ENCODE data around the gene STAG3. TPM values are rescaled to one million over a fixed set of nuclear protein-coding genes. Genes with fewer than 3 reads are reported as not detected.
"Not testable (repeated sequence)": the region's sequence is repeated elsewhere in the genome, so short reads cannot be mapped to it uniquely, and the experiment has no call there.

STAG3 gene
- total and polyA plus RNA-seq, 2 of the 8 experiments (the other 6 are each of a cell fraction or from before 2014, with no cell fraction given) = 1.3 to 3.3 TPM

DNA sequence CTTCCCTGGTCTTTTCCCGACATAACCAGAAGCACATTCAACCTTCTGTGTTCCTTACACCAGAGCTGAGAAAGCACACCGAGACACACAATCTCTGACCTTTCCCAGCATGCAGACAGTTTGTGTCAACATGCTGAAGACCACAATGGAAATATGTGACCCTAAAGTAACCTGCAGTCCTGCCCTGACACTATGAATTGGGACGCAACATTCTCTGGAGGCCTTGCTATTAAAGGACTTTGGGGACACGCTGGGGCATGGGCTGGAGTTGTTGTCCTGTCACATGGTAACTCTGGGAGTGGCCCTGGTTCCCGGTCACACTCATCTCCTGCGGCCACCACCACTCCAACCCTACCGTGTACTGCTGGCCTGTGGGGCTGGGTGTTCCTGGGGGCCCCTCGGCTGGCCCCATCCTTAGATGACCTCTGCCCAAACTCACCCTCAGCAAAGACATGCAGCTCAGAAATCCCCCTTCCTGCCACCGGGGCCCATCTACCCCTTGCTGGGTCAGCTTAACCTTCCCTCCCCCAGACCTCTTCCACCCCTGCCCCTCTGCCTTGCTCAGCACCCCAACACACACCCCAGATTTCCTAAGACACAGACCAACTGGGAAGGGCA is 67.4 kb downstream of the STAG3 start:
- POLR2A ChIA-PET (ENCODE audit: partially characterized antibody) = interaction anchor here (0.6 kb wide), 1 partner anchor 35 kb away, joined by 3 read pairs; no protein-coding TSS in a partner anchor
- H2AK5ac ChIP-seq (ENCODE audit: low read depth, low read length); H3K9ac ChIP-seq (replicated peaks in 1 of 4; ENCODE audit: extremely low read depth in 1 of 4, low read depth in 3 of 4, low read length in 3 of 4); H3K27ac ChIP-seq (ENCODE audit: low read depth, low read length); H3K4me3 ChIP-seq (ENCODE audit: extremely low read depth in 1 of 4, insufficient read depth in 2 of 4, low read depth in 3 of 4, low read length in 4 of 4); H3K4me2 ChIP-seq (ENCODE audit: insufficient read depth in 1 of 2, low read depth in 2 of 2, low read length in 2 of 2); H2BK120ac ChIP-seq (replicated peaks; ENCODE audit: low read depth, low read length); H4K20me1 ChIP-seq (replicated peaks in 1 of 2; ENCODE audit: control insufficient read depth in 1 of 2, insufficient read depth in 2 of 2, low read length in 2 of 2); H3K4ac ChIP-seq (replicated peaks; ENCODE audit: insufficient read length, low read depth, low read length); H4K8ac ChIP-seq (ENCODE audit: extremely low read depth, insufficient read depth, low read length); H2AFZ ChIP-seq (ENCODE audit: low read length); H3K27me3 ChIP-seq (replicated peaks in 1 of 4; ENCODE audit: control insufficient read depth in 3 of 4, extremely low read depth in 1 of 4, insufficient read depth in 3 of 4, low read length in 3 of 4); H3K79me1 ChIP-seq (ENCODE audit: low read depth, low read length); FAIRE-seq; H2BK5ac ChIP-seq (ENCODE audit: low read depth, low read length); DNase-seq (ENCODE audit: low read depth in 1 of 2, low spot score in 2 of 2); H2BK20ac ChIP-seq (ENCODE audit: low read length); H4K5ac ChIP-seq (ENCODE audit: insufficient read length, low read depth, low read length); H3K9me3 ChIP-seq (ENCODE audit: insufficient read depth in 2 of 2, low read depth in 1 of 2, low read length in 1 of 2); H4K91ac ChIP-seq (replicated peaks; ENCODE audit: insufficient read length, low read length); H3K23ac ChIP-seq (ENCODE audit: insufficient read length); H3K14ac ChIP-seq (ENCODE audit: insufficient read length); H3K36me3 ChIP-seq (ENCODE audit: control insufficient read depth in 2 of 4, insufficient read depth in 4 of 4, low read length in 3 of 4); H3K56ac ChIP-seq (replicated peaks; ENCODE audit: insufficient read length, low read depth, low read length); H2BK12ac ChIP-seq (ENCODE audit: low read depth, low read length); H3K23me2 ChIP-seq (ENCODE audit: low read depth, low read length); H2BK15ac ChIP-seq (ENCODE audit: low read length): not testable (repeated sequence)
- 90% methylated on average over 7 of the region's 9 CpGs; no CpG with 5 or more reads in 1 of the 2 experiments for WGBS, 2 experiments (ENCODE audit: extremely low coverage in 1 of 2, insufficient coverage in 1 of 2, insufficient read length in 1 of 2, insufficient replicate concordance in 2 of 2, low coverage in 1 of 2, low lambda C conversion rate in 2 of 2, missing lambda C conversion rate in 1 of 2)
- Histone ChIP-seq H3K4me1 (replicated peaks in 1 of 4; ENCODE audit: control insufficient read depth in 3 of 4, insufficient read depth in 4 of 4, low read length in 3 of 4) (peaks cover 8 to 18% (median 11%) of the 10 kb centered on the region in 4 experiments), H3K79me2 (ENCODE audit: control insufficient read depth in 1 of 2, insufficient read depth in 2 of 2, low read length in 2 of 2) (peaks cover 0 to 18% of the 10 kb centered on the region in 2 experiments; a peak in 2 of 4 replicates), H3K18ac (ENCODE audit: extremely low read depth, low read length) (peak overlapping the region; percentile 15)
- CTCF ChIA-PET (ENCODE audit: partially characterized antibody) = interaction anchor here (0.7 kb wide), 1 partner anchor 27 kb away, joined by 3 read pairs; no protein-coding TSS in a partner anchor

Data from H1 (cell line).